HEK293T (cell line): Measurements from ENCODE around the gene DIS3.

Source experiments
- ARNT ChIP-seq: fragments of 450-650 bp; IDR thresholded peaks from 2 replicates; pipeline ENCODE4 v1.6.1; 2017; ENCODE audit warnings: mild to moderate bottlenecking
- ELF4 ChIP-seq: fragments of 450-650 bp; IDR thresholded peaks from 2 replicates; pipeline ENCODE4 v1.6.1; 2017; ENCODE audit warnings: antibody characterized with exemption
- FOXA1 ChIP-seq: fragments of 450-650 bp; IDR thresholded peaks from 2 replicates; pipeline ENCODE4 v1.6.1; 2016; ENCODE audit warnings: mild to moderate bottlenecking
- FOXM1 ChIP-seq: fragments of 450-650 bp; IDR thresholded peaks from 2 replicates; pipeline ENCODE4 v1.6.1; 2017; ENCODE audit warnings: mild to moderate bottlenecking, borderline replicate concordance
- NFRKB ChIP-seq: fragments of 450-650 bp; IDR thresholded peaks from 2 replicates; pipeline ENCODE4 v1.6.1; 2016; ENCODE audit warnings: mild to moderate bottlenecking, moderate library complexity
- SP1 ChIP-seq: fragments of 450-650 bp; IDR thresholded peaks from 2 replicates; pipeline ENCODE4 v1.6.1; 2017
- TARDBP ChIP-seq: fragments of 450-650 bp; IDR thresholded peaks from 2 replicates; pipeline ENCODE4 v1.6.1; 2016
- ZNF384 ChIP-seq: fragments of 450-650 bp; IDR thresholded peaks from 2 replicates; pipeline ENCODE4 v1.6.1; 2016

- TF ChIP-seq ELF4 (no peak), NFRKB (no peak), SP1 (no peak), FOXA1 (no peak), ARNT (no peak), ZNF384 (no peak), FOXM1 (no peak), TARDBP (no peak)
Measured at GRCh38 chr13:72792640-72793039, 10.9 kb upstream of the DIS3 start.
